ENCODE measurements around the gene ITGAL. TPM values are rescaled to one million over a fixed set of nuclear protein-coding genes. Genes with fewer than 3 reads are reported as not detected.
A peak's percentile ranks its signal among the peaks of the same experiment; 100 is the strongest.

ITGAL gene
- total and polyA plus RNA-seq, 2 of the 13 experiments (the other 11 are each of a cell fraction or from before 2014, with no cell fraction given): 0.86 to 1.2 TPM

DNA sequence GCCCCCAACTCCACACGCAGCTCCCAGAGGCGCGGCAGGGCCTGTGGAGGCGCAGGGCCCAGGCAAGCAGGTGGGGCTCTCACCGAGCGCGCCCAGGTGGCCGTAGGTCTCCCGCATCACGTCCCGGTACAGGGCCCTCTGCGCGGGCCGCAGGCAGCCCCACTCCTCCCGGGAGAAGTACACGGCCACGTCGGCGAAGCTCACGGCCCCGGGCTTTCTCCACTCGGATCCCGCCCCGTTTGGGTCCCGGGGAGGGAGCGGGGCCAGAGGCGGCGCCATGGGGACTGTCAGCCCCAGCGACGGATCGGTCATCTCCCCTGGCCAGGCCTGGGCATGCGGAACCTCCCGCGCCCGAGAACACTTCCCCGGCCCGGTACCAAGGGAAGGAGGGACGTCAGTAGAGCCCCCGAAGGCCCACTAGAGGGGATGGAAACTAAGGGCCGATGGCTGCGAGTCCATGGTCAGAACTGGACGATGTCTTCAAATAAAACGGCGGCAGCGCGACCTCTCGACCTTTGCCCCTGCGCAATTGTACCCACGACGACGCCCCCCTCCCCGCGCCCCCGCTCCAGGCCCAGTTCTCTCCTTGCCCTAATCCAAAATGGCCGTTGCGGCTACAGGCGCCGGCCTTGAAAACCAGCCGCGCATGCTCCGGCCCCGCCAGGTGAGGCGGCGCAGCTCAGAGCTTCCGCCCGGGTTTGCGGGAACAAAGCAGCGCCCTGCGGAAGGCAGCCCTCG is 62.0 kb downstream of the ITGAL start, which contains the start of gene ZNF747 (continued):
- TF ChIP-seq ZNF644 (CRISPR knock-in tag; IDR thresholded peaks at IDR 0.05; ENCODE audit: low read depth): no peak
- TF ChIP-seq, protein P1, sequence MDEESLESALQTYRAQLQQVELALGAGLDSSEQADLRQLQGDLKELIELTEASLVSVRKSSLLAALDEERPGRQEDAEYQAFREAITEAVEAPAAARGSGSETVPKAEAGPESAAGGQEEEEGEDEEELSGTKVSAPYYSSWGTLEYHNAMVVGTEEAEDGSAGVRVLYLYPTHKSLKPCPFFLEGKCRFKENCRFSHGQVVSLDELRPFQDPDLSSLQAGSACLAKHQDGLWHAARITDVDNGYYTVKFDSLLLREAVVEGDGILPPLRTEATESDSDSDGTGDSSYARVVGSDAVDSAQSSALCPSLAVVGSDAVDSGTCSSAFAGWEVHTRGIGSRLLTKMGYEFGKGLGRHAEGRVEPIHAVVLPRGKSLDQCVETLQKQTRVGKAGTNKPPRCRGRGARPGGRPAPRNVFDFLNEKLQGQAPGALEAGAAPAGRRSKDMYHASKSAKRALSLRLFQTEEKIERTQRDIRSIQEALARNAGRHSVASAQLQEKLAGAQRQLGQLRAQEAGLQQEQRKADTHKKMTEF (CRISPR knock-in tag; IDR thresholded peaks at IDR 0.05): peak; percentile 96
- TF ChIP-seq, protein P2, sequence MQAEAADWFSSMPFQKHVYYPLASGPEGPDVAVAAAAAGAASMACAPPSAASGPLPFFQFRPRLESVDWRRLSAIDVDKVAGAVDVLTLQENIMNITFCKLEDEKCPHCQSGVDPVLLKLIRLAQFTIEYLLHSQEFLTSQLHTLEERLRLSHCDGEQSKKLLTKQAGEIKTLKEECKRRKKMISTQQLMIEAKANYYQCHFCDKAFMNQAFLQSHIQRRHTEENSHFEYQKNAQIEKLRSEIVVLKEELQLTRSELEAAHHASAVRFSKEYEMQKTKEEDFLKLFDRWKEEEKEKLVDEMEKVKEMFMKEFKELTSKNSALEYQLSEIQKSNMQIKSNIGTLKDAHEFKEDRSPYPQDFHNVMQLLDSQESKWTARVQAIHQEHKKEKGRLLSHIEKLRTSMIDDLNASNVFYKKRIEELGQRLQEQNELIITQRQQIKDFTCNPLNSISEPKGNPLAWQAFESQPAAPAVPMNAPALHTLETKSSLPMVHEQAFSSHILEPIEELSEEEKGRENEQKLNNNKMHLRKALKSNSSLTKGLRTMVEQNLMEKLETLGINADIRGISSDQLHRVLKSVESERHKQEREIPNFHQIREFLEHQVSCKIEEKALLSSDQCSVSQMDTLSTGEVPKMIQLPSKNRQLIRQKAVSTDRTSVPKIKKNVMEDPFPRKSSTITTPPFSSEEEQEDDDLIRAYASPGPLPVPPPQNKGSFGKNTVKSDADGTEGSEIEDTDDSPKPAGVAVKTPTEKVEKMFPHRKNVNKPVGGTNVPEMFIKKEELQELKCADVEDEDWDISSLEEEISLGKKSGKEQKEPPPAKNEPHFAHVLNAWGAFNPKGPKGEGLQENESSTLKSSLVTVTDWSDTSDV (CRISPR knock-in tag; IDR thresholded peaks at IDR 0.05): peak; percentile 87
- TF ChIP-seq TARDBP (CRISPR knock-in tag; IDR thresholded peaks at IDR 0.05): peak; percentile 85
- TF ChIP-seq, protein P3, sequence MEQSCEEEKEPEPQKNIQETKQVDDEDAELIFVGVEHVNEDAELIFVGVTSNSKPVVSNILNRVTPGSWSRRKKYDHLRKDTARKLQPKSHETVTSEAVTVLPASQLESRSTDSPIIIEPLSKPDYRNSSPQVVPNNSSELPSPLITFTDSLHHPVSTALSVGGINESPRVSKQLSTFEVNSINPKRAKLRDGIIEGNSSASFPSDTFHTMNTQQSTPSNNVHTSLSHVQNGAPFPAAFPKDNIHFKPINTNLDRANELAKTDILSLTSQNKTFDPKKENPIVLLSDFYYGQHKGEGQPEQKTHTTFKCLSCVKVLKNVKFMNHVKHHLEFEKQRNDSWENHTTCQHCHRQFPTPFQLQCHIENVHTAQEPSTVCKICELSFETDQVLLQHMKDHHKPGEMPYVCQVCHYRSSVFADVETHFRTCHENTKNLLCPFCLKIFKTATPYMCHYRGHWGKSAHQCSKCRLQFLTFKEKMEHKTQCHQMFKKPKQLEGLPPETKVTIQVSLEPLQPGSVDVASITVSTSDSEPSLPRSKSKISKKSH (CRISPR knock-in tag; IDR thresholded peaks at IDR 0.05; ENCODE audit: borderline replicate concordance): peak; percentile 89; the same call in 1 of the 2 replicates
- TF ChIP-seq, protein P4, sequence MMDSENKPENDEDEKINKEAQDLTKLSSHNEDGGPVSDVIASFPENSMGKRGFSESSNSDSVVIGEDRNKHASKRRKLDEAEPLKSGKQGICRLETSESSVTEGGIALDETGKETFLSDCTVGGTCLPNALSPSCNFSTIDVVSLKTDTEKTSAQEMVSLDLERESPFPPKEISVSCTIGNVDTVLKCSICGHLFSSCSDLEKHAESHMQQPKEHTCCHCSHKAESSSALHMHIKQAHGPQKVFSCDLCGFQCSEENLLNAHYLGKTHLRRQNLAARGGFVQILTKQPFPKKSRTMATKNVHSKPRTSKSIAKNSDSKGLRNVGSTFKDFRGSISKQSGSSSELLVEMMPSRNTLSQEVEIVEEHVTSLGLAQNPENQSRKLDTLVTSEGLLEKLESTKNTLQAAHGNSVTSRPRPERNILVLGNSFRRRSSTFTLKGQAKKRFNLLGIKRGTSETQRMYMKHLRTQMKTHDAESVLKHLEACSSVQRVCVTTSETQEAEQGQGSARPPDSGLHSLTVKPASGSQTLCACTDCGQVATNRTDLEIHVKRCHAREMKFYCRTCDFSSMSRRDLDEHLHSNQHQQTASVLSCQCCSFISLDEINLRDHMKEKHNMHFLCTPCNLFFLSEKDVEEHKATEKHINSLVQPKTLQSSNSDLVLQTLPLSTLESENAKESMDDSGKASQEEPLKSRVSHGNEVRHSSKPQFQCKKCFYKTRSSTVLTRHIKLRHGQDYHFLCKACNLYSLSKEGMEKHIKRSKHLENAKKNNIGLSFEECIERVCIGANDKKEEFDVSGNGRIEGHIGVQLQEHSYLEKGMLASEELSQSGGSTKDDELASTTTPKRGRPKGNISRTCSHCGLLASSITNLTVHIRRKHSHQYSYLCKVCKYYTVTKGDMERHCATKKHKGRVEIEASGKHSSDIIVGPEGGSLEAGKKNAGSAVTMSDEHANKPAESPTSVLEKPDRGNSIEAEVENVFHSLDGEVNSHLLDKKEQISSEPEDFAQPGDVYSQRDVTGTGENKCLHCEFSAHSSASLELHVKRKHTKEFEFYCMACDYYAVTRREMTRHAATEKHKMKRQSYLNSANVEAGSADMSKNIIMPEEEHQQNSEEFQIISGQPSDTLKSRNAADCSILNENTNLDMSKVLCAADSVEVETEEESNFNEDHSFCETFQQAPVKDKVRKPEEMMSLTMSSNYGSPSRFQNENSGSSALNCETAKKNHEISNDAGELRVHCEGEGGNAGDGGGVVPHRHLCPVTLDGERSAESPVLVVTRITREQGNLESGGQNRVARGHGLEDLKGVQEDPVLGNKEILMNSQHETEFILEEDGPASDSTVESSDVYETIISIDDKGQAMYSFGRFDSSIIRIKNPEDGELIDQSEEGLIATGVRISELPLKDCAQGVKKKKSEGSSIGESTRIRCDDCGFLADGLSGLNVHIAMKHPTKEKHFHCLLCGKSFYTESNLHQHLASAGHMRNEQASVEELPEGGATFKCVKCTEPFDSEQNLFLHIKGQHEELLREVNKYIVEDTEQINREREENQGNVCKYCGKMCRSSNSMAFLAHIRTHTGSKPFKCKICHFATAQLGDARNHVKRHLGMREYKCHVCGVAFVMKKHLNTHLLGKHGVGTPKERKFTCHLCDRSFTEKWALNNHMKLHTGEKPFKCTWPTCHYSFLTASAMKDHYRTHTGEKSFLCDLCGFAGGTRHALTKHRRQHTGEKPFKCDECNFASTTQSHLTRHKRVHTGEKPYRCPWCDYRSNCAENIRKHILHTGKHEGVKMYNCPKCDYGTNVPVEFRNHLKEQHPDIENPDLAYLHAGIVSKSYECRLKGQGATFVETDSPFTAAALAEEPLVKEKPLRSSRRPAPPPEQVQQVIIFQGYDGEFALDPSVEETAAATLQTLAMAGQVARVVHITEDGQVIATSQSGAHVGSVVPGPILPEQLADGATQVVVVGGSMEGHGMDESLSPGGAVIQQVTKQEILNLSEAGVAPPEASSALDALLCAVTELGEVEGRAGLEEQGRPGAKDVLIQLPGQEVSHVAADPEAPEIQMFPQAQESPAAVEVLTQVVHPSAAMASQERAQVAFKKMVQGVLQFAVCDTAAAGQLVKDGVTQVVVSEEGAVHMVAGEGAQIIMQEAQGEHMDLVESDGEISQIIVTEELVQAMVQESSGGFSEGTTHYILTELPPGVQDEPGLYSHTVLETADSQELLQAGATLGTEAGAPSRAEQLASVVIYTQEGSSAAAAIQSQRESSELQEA (CRISPR knock-in tag; IDR thresholded peaks at IDR 0.05; ENCODE audit: not compliant biosample characterization): peak; percentile 91
- no peak for TF ChIP-seq ZNF496 (CRISPR knock-in tag; IDR thresholded peaks at IDR 0.05; ENCODE audit: insufficient replicate concordance)
- TF ChIP-seq NRL (CRISPR knock-in tag; IDR thresholded peaks at IDR 0.05; ENCODE audit: borderline replicate concordance): no peak; the same call in none of the 2 replicates
- TF ChIP-seq FOXA1 (IDR thresholded peaks at IDR 0.05): no peak
- TF ChIP-seq FOXA1 (CRISPR knock-in tag; IDR thresholded peaks at IDR 0.05): no peak
- no peak for TF ChIP-seq ZNF720 (CRISPR knock-in tag; IDR thresholded peaks at IDR 0.05)
- TF ChIP-seq, protein P5, sequence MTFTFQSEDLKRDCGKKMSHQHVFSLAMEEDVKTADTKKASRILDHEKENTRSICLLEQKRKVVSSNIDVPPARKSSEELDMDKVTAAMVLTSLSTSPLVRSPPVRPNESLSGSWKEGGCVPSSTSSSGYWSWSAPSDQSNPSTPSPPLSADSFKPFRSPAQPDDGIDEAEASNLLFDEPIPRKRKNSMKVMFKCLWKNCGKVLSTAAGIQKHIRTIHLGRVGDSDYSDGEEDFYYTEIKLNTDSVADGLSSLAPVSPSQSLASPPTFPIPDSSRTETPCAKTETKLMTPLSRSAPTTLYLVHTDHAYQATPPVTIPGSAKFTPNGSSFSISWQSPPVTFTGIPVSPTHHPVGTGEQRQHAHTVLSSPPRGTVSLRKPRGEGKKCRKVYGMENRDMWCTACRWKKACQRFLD (CRISPR knock-in tag; IDR thresholded peaks at IDR 0.05; ENCODE audit: borderline replicate concordance): 0 out of 2 replicates have a peak, but pooled peaks have one; percentile 23
- TF ChIP-seq CEBPB (IDR thresholded peaks at IDR 0.05; ENCODE audit: borderline replicate concordance, low read depth, low read length): no peak
